GM18907 (cell line): ENCODE measurements around the gene PRR7.
"Not testable (repeated sequence)": the region's sequence is repeated elsewhere in the genome, so short reads cannot be mapped to it uniquely, and the experiment has no call there.

ENCODE experiments used
- ATAC-seq: cut with Tn5 transposase; IDR thresholded peaks from one replicate; pipeline ENCODE4 v1.9.1; 2021; ENCODE audit warnings: mild to moderate bottlenecking, moderate library complexity; ENCODE audit not compliant: unreplicated experiment

The PRR7 gene

GRCh38 chr5:177479774-177480173 is 33.2 kb downstream of the PRR7 start:
- no peak for ATAC-seq

GRCh38 chr5:177482359-177482795 is 35.8 kb downstream of the PRR7 start:
- no peak for ATAC-seq

GRCh38 chr5:177483042-177483441 is 36.4 kb downstream of the PRR7 start:
- ATAC-seq: no peak

- ATAC-seq: no peak
These were observed 37.6 kb downstream of the PRR7 start for GRCh38 chr5:177483994-177484901.

GRCh38 chr5:177484902-177485549 is 38.4 kb downstream of the PRR7 start:
- ATAC-seq: no peak

GRCh38 chr5:177485753-177486152 is 39.1 kb downstream of the PRR7 start:
- ATAC-seq: not testable (repeated sequence)

GRCh38 chr5:177486256-177486655 is 39.6 kb downstream of the PRR7 start:
- no peak for ATAC-seq

GRCh38 chr5:177487144-177487543 is 40.5 kb downstream of the PRR7 start:
- no peak for ATAC-seq

GRCh38 chr5:177487975-177488374 is 41.4 kb downstream of the PRR7 start:
- ATAC-seq: no peak

- ATAC-seq: no peak
These were observed 42.6 kb downstream of the PRR7 start for GRCh38 chr5:177489119-177489716.

- ATAC-seq: no peak
These were observed 43.8 kb downstream of the PRR7 start for GRCh38 chr5:177490311-177490991.

GRCh38 chr5:177490992-177491391 is 44.4 kb downstream of the PRR7 start:
- no peak for ATAC-seq

- no peak for ATAC-seq
These were observed 44.9 kb downstream of the PRR7 start for GRCh38 chr5:177491429-177491945.

GRCh38 chr5:177491983-177492746 is 45.6 kb downstream of the PRR7 start:
- no peak for ATAC-seq

- no peak for ATAC-seq
These were observed 46.2 kb downstream of the PRR7 start for GRCh38 chr5:177492841-177493240.

GRCh38 chr5:177493795-177494345 is 47.3 kb downstream of the PRR7 start:
- no peak for ATAC-seq

GRCh38 chr5:177494346-177495195 is 48.0 kb downstream of the PRR7 start:
- ATAC-seq: no peak

- ATAC-seq: no peak
These were observed 48.8 kb downstream of the PRR7 start for GRCh38 chr5:177495243-177496060.
